DOHH2 (cell line): ENCODE data around the gene BRIP1.

ENCODE experiments used
- EZH2phosphoT487 ChIP-seq: fragments of 200-600 bp; sonication (generic); IDR thresholded peaks from 2 replicates; pipeline ENCODE4 v1.6.1; 2017; ENCODE audit warnings: borderline replicate concordance, mild to moderate bottlenecking, antibody characterized with exemption, low read length, moderate library complexity, mixed read lengths
- TF ChIP-seq, protein P1 (sequence below): fragments of 200-600 bp; sonication (generic); IDR thresholded peaks from one replicate; pipeline ENCODE4 v1.5.1; 2014; ENCODE audit warnings: antibody characterized with exemption, mild to moderate bottlenecking, low read depth, low read length; ENCODE audit not compliant: poor library complexity, severe bottlenecking

- TF ChIP-seq, protein P1, sequence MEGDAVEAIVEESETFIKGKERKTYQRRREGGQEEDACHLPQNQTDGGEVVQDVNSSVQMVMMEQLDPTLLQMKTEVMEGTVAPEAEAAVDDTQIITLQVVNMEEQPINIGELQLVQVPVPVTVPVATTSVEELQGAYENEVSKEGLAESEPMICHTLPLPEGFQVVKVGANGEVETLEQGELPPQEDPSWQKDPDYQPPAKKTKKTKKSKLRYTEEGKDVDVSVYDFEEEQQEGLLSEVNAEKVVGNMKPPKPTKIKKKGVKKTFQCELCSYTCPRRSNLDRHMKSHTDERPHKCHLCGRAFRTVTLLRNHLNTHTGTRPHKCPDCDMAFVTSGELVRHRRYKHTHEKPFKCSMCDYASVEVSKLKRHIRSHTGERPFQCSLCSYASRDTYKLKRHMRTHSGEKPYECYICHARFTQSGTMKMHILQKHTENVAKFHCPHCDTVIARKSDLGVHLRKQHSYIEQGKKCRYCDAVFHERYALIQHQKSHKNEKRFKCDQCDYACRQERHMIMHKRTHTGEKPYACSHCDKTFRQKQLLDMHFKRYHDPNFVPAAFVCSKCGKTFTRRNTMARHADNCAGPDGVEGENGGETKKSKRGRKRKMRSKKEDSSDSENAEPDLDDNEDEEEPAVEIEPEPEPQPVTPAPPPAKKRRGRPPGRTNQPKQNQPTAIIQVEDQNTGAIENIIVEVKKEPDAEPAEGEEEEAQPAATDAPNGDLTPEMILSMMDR, result no peak
- TF ChIP-seq EZH2phosphoT487, result no peak
Measured at GRCh38 chr17:61720016-61720795, 143.1 kb downstream of the BRIP1 start.
